GM23338 (cell line): ENCODE data around the gene ACOX3. TPM values are rescaled to one million over a fixed set of nuclear protein-coding genes. Genes with fewer than 3 reads are reported as not detected.
A peak's percentile ranks its signal among the peaks of the same experiment; 100 is the strongest.

Source experiments
- ATAC-seq: fragments of 200-7000 bp; cut with Tn5 transposase; 3 replicates; pipeline ENCODE4 v1.9.1; 2020
- DNase-seq: peaks from one replicate; pipeline ENCODE4 v3.0.0-alpha.2; 2015; ENCODE audit warnings: low spot score
- H2AFZ ChIP-seq: fragments of 200-600 bp; sonication (generic); 2 replicates; pipeline ENCODE4 v1.8.0; 2016; ENCODE audit warnings: antibody characterized with exemption, mild to moderate bottlenecking, moderate library complexity
- H3F3A ChIP-seq: fragments of 200-600 bp; sonication (generic); replicated peaks from 2 replicates; pipeline ENCODE4 v1.8.0; 2017; ENCODE audit warnings: antibody characterized with exemption, mixed run types, low read depth
- H3K27ac ChIP-seq: fragments of 200-600 bp; sonication (generic); 2 replicates; pipeline ENCODE4 v1.6.1; 2016; ENCODE audit warnings: low read depth
- H3K27me3 ChIP-seq: fragments of 200-600 bp; sonication (generic); 2 replicates; pipeline ENCODE4 v1.8.0; 2016; ENCODE audit warnings: mild to moderate bottlenecking, mixed run types, moderate library complexity; ENCODE audit not compliant: insufficient read depth
- H3K36me3 ChIP-seq: fragments of 200-600 bp; sonication (generic); 2 replicates; pipeline ENCODE4 v1.8.0; 2016; ENCODE audit warnings: mild to moderate bottlenecking; ENCODE audit not compliant: insufficient read depth
- H3K4me1 ChIP-seq: fragments of 200-600 bp; sonication (generic); 2 replicates; pipeline ENCODE4 v1.8.0; 2016; ENCODE audit warnings: mild to moderate bottlenecking, moderate library complexity; ENCODE audit not compliant: insufficient read depth
- H3K4me2 ChIP-seq: fragments of 200-600 bp; sonication (generic); 2 replicates; pipeline ENCODE4 v1.7.1; 2017; ENCODE audit warnings: mixed run types
- H3K4me3 ChIP-seq: fragments of 200-600 bp; sonication (generic); 2 replicates; pipeline ENCODE4 v1.6.1; 2016; ENCODE audit warnings: mixed run types
- H3K79me2 ChIP-seq: fragments of 200-600 bp; sonication (generic); replicated peaks from 2 replicates; pipeline ENCODE4 v1.8.0; 2017; ENCODE audit warnings: mild to moderate bottlenecking; ENCODE audit not compliant: insufficient read depth
- H3K9me2 ChIP-seq: fragments of 200-600 bp; sonication (generic); 2 replicates; pipeline ENCODE4 v1.8.0; 2017; ENCODE audit not compliant: insufficient read depth
- H4K20me1 ChIP-seq: fragments of 200-600 bp; sonication (generic); replicated peaks from 2 replicates; pipeline ENCODE4 v1.8.0; 2017; ENCODE audit warnings: mild to moderate bottlenecking; ENCODE audit not compliant: insufficient read depth
- H3K27ac Mint-ChIP-seq: 2 replicates; pipeline ENCODE4 v1.8.0; 2020; ENCODE audit warnings: inconsistent platforms, mild to moderate bottlenecking, moderate library complexity, mixed read lengths
- H3K27me3 Mint-ChIP-seq: 3 replicates; pipeline ENCODE4 v1.8.0; 2022; ENCODE audit warnings: low read depth, mild to moderate bottlenecking, moderate library complexity, mixed read lengths, inconsistent platforms; ENCODE audit not compliant: insufficient read depth, poor library complexity
- H3K36me3 Mint-ChIP-seq: 3 replicates; pipeline ENCODE4 v1.8.0; 2021; ENCODE audit warnings: low read depth, mild to moderate bottlenecking, inconsistent platforms, moderate library complexity, mixed read lengths
- H3K4me1 Mint-ChIP-seq: 3 replicates; pipeline ENCODE4 v1.8.0; 2020; ENCODE audit warnings: mild to moderate bottlenecking, inconsistent platforms, mixed read lengths
- H3K4me3 Mint-ChIP-seq: 3 replicates; pipeline ENCODE4 v1.8.0; 2021; ENCODE audit warnings: moderate library complexity, mild to moderate bottlenecking, inconsistent platforms, mixed read lengths
- H3K9me3 Mint-ChIP-seq: 3 replicates; pipeline ENCODE4 v1.8.0; 2020; ENCODE audit warnings: moderate library complexity, mild to moderate bottlenecking, inconsistent platforms, mixed read lengths
- CREB1 ChIP-seq: fragments of 250-450 bp; sonication (Bioruptor Pico); IDR thresholded peaks from 2 replicates; pipeline ENCODE4 v1.5.0; 2020; ENCODE audit warnings: low read depth, mild to moderate bottlenecking, moderate library complexity
- ETS1 ChIP-seq: IDR thresholded peaks from 2 replicates; pipeline ENCODE4 v1.6.1; 2016; ENCODE audit warnings: antibody characterized with exemption
- EZH2 ChIP-seq: fragments of 200-600 bp; sonication (generic); IDR thresholded peaks from one replicate; pipeline ENCODE4 v1.8.0; 2017; ENCODE audit warnings: antibody characterized with exemption, mild to moderate bottlenecking, low read depth; ENCODE audit not compliant: unreplicated experiment
- EZH2phosphoT487 ChIP-seq: fragments of 200-600 bp; sonication (generic); IDR thresholded peaks from one replicate; pipeline ENCODE4 v1.8.1; 2018; ENCODE audit warnings: antibody characterized with exemption; ENCODE audit not compliant: unreplicated experiment
- JUNB ChIP-seq: IDR thresholded peaks from one replicate; pipeline ENCODE4 v1.6.1; 2016; ENCODE audit warnings: antibody characterized with exemption; ENCODE audit not compliant: unreplicated experiment
- NANOG ChIP-seq: IDR thresholded peaks from 2 replicates; pipeline ENCODE4 v1.6.1; 2016; ENCODE audit warnings: antibody characterized with exemption, borderline replicate concordance
- POLR2AphosphoS5 ChIP-seq: IDR thresholded peaks from 2 replicates; pipeline ENCODE4 v1.6.1; 2016; ENCODE audit warnings: antibody characterized with exemption, low read depth
- REST ChIP-seq: IDR thresholded peaks from one replicate; pipeline ENCODE4 v1.6.1; 2018; ENCODE audit warnings: antibody characterized with exemption; ENCODE audit not compliant: unreplicated experiment
- STAT1 ChIP-seq: IDR thresholded peaks from one replicate; pipeline ENCODE4 v1.6.1; 2016; ENCODE audit warnings: antibody characterized with exemption; ENCODE audit not compliant: unreplicated experiment
- ZNF114 ChIP-seq: fragments of 250-450 bp; sonication (Bioruptor Pico); IDR thresholded peaks from 2 replicates; pipeline ENCODE4 v1.5.0; 2020; ENCODE audit warnings: mild to moderate bottlenecking, moderate library complexity
- ZNF331 ChIP-seq: fragments of 250-450 bp; sonication (Bioruptor Pico); IDR thresholded peaks from 2 replicates; pipeline ENCODE4 v1.5.0; 2020; ENCODE audit warnings: low read depth, mild to moderate bottlenecking, moderate library complexity
- ZNF462 ChIP-seq: fragments of 250-450 bp; sonication (Bioruptor Pico); IDR thresholded peaks from 2 replicates; pipeline ENCODE4 v1.5.0; 2020; ENCODE audit warnings: mild to moderate bottlenecking, moderate library complexity
- polyA plus RNA-seq: library from polyadenylated mRNA; unstranded; fragments of >200 nt; fragmentation: Nextera tagmentation; extraction: Ambion mirVana; gene quantifications from 2 replicates; pipeline ENCODE4 v1.2.1, GENCODE V29; 2016
- total RNA-seq: library from RNA; depleted of rRNA; stranded (reverse); fragments of >200 nt; shearing (Covaris generic); gene quantifications from 2 replicates; pipeline ENCODE4 v1.2.3, GENCODE V29; 2014
- TF ChIP-seq, protein P1 (sequence below), 2 experiments: fragments of 200-600 bp in 1 of 2; sonication (generic) in 1 of 2; conservative IDR thresholded peaks; 2 replicates each; pipeline versions ENCODE4 v1.5.1 to v1.6.1; 2016 to 2017; ENCODE audit warnings: antibody characterized with exemption in 2 of 2, low read depth in 2 of 2, mild to moderate bottlenecking in 2 of 2, moderate library complexity in 1 of 2

The ACOX3 gene
- total and polyA plus RNA-seq, 2 experiments from 2014 or later, result 6.4 to 17.2 TPM

DNA sequence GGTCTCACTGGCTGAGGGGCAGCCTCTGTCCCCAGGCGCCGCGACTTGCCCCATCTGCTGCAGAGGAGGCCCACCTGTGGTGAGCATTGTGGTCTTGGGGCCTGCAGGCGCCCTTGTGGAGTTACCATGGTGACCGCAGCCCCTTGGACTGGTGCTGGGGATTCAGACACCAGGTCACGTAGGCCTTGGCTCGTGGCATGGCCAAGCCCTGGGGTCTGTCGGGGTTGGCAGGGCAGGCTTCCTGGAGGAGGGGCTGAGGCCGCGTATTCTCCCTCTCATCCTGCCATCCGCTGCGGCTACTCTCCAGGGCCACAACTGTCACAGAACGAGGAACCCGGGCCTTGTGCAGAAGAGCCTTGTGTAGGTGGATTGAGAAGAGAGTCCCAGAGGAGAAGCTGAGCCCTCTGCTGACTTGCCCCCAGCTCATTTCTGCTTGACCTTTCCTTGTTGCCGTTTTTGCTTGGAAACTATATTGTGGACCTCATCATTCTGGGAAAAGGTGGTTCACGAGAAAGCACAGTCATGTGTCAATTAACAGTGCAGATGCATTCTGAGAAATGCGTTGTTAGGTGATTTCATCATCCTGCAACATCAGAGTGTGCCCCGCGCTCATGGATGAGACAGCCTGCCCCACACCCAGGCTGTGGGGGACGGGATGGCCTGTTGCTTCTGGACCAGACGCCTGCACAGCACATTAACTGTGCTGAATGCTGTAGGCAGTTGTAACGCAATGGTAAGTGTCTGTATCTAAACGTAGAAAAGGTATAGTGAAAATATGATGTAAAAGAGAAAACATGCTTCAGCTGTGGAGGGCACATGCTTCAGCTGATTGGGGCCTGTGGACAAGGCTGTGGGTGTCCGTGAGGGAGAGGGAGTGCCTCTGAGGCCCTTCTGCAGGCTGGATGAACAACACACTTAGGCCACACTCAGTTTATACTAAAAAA lies 38.5 kb upstream of the ACOX3 start:
- Histone ChIP-seq H3F3A (no peaks in the 10 kb centered on the region), H3K4me1 (peaks cover 13% of the 10 kb centered on the region), H3K4me3 (no peak overlapping the region), H3K4me2 (no peak overlapping the region), H3K79me2 (no peaks in the 10 kb centered on the region), H3K36me3 (no peaks in the 10 kb centered on the region; the same call in 1 of the 2 replicates), H3K27me3 (no peaks in the 10 kb centered on the region), H2AFZ (no peak overlapping the region), H4K20me1 (no peaks in the 10 kb centered on the region), H3K9me2 (no peaks in the 10 kb centered on the region), H3K27ac (no peak overlapping the region)
- DNase-seq (no peak), ATAC-seq (peak; percentile 43)
- Mint-ChIP-seq H3K4me3 (no peak overlapping the region), H3K9me3 (no peaks in the 10 kb centered on the region; the same call in 2 of the 3 replicates), H3K36me3 (peaks cover 16% of the 10 kb centered on the region), H3K4me1 (peaks cover 24% of the 10 kb centered on the region), H3K27me3 (peaks cover 5% of the 10 kb centered on the region), H3K27ac (peak overlapping the region; percentile 42; the same call in 1 of the 2 replicates)
- TF ChIP-seq, protein P1, sequence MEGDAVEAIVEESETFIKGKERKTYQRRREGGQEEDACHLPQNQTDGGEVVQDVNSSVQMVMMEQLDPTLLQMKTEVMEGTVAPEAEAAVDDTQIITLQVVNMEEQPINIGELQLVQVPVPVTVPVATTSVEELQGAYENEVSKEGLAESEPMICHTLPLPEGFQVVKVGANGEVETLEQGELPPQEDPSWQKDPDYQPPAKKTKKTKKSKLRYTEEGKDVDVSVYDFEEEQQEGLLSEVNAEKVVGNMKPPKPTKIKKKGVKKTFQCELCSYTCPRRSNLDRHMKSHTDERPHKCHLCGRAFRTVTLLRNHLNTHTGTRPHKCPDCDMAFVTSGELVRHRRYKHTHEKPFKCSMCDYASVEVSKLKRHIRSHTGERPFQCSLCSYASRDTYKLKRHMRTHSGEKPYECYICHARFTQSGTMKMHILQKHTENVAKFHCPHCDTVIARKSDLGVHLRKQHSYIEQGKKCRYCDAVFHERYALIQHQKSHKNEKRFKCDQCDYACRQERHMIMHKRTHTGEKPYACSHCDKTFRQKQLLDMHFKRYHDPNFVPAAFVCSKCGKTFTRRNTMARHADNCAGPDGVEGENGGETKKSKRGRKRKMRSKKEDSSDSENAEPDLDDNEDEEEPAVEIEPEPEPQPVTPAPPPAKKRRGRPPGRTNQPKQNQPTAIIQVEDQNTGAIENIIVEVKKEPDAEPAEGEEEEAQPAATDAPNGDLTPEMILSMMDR (conservative IDR thresholded peaks at IDR 0.05; ENCODE audit: low read depth in 2 of 2), result no peak
- TF ChIP-seq ZNF462 (CRISPR knock-in tag) (no peak), EZH2phosphoT487 (no peak), STAT1 (no peak), CREB1 (CRISPR knock-in tag) (no peak), JUNB (no peak), ETS1 (no peak), ZNF114 (CRISPR knock-in tag) (no peak), NANOG (no peak), REST (no peak), EZH2 (no peak), POLR2AphosphoS5 (no peak), ZNF331 (no peak)
